HG03045 (cell line): ENCODE measurements around the gene SUFU.
"Not testable (repeated sequence)": the region's sequence is repeated elsewhere in the genome, so short reads cannot be mapped to it uniquely, and the experiment has no call there.

Source experiments
- ATAC-seq: cut with Tn5 transposase; IDR thresholded peaks from one replicate; pipeline ENCODE4 v1.9.1; 2021; ENCODE audit warnings: mild to moderate bottlenecking, moderate library complexity; ENCODE audit not compliant: unreplicated experiment

SUFU gene

DNA sequence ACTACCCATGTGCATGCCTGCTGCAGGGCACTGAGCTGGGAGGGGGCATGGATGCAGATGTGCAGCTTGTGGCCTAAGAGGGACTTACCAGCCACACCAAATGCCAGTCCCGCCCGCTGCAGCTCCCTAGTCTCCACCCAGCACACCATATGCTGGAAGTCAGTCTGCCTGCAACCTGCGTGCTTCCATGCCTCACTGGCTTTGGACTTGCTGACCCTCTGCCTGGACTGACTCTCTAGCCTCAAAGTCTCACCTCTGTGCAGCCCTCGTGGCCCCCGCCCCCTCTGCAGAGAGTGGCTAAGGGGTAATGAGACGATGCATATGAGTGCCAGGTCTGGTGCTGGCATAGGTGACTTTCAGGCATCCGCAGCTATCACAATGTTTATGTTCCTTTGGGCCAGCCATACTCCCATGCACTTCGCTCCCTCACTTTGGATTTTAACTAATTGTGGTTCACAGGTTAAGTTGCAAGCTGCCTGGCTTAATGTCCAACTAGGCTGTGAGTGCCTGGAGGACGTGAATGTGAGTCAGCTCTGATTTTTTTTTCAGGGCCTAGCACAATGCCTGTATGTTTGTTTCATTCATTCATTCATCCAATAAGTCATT, 162.2 kb downstream of the SUFU start:
- no peak for ATAC-seq

DNA sequence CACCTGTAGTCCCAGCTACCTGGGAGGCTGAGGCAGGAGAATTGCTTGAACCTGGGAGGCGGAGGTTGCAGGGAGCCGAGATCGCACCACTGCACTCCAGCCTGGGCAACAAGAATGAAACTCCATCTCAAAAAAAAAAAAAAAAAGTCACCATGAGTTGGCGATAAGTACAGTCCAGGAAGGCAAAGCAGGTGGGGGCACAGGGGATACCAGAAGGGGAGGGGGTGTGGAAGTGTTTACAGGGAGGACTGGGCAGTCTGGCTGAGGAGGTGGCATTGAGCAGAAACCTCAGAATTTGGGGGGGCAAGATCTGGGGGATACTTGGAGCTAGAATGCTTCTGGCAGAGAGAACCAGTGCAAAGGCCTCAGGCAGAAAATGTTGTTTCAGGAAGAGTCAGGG, 163.6 kb downstream of the SUFU start:
- ATAC-seq = not testable (repeated sequence)

DNA sequence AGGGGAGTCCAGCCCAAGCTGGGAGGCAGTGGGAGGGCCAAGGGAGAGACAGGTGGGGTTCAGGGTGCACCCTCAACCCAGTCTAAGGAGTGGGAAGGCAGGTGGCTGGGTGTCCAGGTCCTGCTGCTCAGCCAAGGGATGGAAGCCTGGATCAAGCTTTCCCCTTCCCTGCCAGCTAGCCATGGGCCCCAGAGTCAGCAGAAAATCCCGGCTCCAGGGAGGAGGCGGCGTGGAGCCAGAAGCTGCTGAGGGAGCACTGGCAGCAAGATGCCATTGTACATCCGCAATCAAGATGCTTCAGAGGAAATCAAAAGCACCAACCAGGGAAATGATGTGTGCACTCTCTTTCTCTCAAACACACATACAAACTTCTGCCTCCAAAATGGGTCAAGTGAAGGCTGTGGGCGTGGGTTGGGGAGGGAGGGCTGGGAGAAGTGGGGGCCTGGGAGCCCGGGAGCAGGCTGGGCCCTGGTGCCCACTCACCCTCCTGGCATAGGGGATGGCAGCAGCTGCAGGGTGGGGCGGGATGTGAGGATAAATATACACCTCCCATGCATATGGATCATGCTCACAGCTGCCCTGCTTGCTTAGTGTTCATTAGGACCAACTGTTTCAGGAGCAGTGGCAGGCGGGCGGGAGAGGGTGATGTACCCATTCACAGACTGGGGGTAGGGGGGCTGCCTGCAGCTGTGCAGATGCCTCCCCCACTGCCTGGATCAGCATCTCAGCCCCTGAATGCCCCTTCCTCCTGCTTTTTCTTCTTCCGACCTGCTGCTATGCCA, 164.7 kb downstream of the SUFU start:
- ATAC-seq = no peak

DNA sequence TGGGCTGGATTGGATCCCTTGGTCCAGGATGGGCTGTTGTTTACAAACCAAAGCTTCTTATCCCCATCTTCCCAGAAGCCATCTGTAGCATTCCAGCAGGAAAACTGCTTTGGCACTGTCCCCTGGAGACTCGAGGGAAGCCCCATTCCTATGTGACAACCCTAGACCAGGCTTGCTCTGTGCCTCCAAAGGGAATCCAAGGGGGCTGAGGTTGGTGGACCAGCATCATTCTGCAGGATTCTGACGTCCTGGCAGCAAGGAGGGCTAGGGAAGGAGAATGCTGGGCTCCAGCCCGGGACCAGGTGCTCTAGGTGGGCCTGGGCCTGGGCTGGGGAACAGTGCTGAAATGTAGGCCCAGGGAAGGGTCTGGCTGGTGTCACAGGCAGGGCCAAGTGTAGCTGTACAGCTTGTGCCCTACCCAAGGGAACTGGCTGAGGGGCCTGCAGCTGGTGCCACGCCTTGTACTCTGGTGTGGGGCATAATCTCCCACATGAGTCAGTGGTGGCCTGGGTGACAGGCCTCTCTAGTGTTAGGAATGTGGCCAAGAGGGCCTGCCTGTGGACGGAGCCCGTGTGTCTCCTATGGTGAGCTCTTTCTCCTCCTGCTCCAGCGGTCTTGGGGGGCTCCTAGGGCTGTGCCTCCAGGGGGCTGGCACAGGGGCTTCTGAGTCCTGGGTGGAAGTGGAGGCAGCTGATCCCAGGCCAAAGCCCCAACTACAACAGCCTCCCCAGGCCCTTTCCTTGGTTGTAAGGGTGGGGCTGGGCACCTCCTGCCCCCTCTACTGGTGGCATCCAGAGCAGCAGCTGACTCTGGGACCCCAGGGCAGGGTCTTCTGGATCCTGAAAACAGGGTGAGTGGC, 165.7 kb downstream of the SUFU start:
- no peak for ATAC-seq

DNA sequence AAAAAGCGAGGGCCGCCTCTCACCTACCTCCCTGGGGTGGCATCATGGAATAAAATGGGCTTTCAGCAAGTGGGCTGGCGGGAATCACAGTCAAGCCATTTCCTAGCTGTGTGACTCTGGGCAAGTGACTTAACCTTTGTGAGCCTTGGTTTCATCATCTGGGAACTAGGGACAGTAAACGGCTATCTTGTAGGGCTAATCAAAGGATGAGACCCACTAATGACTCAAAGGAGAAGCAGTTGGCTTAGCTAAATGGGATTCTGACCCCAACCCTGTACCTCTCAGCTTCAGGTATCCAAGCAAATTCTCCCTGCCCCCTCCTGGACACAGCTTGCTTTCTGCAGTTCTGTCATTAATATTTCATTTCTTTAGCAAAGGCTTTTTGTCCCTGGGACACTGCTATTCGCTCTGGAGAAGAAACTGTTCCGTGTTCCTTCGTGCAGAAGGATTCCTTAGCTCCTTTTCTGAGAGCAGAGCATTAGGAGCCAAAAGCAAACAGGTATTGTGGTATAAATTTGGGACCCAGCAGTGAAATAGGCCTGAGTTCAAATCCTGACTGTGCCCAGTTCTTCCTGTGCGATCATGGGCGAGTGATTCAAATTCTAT, 166.4 kb downstream of the SUFU start:
- no peak for ATAC-seq

DNA sequence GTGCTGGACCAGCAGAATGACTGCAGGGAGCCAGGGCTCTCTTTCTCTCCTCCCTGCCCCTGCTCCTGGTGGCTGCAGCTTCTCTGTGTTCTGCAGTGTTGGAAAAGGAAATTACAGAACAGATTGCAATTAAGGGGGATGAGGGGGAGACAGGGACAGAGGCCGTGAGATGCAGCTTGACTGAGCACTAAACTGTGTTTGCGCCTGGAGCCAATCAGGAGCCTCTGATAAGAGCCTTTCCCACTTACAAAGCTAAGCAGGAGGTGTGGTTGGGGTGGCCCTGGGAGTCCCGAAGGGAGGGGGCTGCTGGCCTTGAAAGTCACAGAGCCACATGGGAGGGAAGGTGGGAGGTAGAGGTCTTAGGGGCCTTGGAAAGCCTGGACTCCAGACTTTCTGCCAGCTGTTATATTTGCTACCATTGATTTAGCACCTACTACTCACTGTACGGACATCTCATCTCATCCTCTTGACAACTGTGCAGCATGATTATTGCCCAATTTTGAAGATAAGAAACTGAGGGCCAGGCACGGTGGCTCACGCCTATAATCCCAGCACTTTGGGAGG, 167.2 kb downstream of the SUFU start:
- no peak for ATAC-seq

DNA sequence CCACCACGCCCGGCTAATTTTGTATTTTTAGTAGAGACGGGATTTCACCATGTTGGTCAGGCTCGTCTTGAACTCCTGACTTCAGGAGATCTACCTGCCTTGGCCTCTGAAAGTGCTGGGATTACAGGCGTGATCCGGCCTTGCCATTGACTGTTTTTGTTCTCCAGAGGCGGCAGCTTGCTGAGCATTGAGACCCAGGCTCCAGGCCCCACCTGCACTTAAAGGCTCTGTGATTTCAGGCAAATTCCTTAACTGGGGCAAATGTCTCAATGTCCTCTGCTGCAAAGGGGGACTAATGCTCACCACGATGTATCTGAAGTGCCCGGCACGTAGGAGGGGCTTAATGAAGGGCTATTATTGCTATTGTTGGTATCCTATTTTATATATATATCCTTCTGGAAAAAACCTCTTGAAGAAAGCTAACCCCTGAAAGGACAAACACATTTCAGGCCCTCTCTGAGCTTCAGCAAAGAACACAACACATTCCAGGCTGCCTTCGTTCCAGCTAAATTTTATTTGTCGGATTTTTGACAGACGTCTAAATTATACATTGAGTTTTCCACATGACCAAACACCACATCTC, 169.6 kb downstream of the SUFU start:
- ATAC-seq = no peak

DNA sequence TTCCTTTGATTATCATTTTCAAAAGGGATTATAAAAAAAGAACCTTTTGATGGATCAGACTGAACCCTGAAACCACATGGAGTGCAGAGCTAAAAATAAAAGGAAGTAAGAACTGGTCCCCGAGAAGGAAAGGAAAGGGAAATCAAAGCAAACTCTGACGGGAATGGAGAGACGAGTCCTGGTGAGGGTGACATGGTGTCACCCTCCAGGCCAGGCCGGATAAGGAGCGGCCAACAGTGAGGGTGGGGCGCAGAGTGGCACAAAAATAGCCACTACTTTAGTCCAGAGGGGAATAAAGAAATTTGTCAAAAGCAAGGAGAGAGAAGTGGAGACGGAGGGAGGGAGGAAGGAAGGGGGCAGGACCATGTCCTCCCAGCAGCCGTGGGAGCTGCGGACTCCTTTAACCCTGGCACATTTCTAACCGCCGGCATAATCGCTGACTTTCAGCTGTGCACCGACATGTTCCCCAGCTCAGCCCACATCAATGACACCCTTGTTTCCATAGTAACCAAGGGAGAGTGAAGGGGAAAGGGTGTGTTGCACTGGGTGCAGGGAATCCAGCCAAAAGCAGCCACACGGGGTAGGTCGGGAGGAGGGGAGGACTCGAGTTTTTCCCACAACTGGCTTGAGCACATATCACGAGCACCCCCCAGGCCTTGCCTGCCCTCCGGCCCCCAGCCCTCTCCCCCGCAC, 170.2 kb downstream of the SUFU start:
- no peak for ATAC-seq

DNA sequence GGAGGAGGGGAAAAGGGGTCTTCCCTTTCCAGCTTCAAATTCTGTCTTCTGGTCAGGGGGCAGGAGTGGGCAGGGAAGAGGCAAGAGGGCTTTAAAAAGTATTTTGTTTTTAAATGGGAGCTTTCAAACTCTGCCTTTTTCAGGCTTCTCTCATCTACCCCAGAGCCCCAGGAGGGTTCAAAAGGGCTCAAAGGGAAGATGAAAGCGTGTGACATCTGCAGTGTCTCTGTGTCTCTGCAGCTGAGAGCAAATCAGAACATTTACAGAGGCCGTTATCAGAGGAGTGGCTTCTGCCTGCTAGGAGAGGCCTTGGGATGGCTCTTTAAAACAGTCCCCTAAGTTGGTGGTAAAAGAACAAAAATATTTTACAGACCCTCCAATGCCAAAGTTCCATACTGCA, 170.8 kb downstream of the SUFU start:
- no peak for ATAC-seq

DNA sequence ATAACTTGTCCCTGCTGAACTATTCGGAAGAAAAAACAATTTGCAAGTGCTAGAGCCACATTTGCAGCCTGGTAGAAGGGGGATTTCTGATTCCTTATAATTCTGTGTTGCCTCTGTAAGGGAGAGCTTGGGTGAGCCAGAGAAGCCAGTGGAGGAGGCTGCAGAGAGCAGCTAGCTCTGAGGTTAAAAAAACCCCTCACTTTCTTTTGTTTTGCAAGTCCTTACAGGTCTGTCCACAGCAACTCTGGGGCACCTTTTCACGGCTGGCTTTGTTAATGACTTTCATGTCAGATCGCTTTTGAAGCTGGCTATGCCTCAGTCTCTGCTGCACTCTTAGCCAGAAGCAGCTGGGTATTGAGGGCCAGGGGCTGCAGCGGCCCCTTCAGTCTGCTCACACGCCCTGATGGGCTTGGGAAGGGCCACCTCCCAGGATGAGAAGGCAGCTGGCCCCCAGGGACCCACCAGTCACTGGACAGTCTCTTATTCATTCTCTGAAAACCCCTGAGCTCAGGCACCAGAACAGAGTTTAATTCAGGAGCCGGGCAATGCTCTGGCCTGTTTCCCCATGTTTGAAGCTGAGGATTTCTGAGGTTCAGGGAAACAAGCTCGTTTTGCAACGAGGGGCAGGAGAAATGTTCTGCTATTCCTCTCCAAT, 171.4 kb downstream of the SUFU start:
- no peak for ATAC-seq

DNA sequence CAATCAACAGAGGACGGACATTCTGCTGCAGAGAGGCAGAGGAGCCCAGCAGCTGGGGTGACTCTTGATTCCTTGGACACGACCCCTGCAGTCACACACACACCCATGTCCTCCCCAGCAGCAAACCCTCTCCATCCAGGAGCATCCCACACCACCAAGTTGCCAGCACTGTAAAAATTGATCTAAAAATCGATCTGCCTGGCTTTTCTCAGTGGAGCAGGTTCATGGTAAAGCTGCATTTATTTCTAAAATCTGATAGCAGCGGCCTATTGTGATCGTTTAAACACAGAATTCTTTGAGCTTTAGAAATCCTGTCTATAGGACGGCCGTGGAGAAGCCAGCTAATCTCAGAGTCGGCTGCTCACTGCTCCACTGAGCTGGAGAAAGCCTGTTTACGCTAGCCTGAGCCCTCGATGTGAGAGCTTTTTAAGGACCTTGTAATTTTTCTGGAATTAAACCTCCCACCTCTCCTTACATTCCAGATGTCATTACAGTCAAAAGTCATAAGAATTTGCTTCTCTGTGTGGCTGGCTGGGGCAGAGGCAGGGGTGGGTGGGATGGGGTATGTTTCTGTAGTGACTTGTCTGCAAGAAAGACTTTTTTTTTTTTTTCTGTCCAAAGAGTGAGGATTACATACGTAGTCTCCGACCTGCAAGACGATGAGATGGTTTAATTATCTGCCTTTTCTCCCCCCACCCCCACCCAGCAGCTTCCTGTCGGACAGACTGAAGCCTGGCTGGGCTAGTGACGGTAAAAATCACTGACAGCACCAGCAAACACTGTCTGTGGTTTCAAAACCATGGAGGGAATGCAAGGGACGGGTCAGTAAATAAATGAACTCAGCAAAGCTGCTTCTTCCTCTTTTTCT, 172.1 kb downstream of the SUFU start:
- ATAC-seq = no peak

DNA sequence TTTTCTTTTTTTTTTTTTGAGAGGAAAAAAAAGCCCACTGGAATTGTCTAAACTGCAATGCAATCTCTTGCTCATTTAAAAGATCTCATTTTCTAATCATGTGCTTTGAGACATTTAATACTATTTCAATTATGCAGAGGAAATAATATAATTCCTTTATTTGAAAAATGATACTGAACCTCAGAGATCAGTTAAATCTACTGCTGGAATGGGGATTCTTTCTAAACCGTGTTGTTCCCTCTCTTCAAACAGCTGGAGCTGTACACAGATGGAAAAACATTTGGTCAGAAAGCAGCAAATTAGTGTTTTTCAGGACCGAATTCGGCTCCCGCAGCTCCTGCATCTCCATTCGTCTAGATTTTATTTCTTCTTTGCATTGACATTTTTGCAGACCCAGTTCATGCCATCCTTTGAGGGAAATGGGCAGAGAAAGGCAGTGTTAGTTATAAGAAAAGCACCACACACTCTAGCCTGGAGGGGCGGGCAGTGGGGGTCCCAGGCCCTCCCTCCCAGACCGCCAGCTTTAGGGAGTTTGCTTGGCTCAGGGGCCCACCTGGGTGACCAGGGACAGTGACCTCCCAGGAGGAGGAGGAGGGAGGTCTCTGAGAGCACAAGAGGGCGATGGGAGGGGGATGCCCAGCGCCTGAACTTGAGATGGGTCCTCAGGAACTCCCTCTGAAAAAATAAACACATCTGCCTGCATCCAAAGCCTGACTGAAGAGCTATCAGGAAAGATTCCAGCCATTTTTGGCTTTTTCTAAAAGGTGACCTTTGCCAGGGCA, 173.0 kb downstream of the SUFU start:
- ATAC-seq = no peak

DNA sequence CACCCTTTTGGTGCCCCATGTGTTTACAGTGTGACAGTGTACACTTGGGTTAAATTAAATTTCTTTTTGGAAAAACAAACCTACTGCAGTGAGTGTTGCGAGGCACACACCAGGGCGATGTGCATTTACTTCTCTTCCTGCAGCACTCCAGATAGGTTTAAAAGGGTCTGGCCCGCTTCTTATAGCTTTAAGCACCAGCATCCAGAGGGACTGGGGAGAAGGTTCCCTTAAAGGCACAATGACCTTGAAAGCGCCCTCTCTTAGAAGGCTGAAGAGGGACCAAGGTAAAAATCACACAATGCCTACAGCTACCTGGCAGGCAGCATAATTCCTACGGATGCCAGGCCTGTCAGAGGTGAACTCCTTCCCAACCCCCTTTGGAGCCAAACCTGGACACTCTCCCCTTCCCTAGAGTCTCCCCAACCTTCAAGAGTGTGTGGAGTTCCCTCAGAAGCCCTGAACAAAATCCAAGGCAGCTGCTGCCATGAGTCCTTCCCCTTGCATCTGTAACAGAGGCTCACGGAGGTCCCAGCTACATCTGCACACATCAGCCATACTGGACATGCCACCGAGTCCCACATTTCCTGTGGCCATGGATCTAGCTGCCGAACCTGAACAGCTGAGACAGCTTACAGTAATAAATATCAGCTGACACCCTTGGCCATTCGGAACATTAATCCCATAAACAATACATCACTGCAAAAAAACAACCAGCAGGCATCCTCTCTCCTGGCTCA, 173.7 kb downstream of the SUFU start:
- ATAC-seq = no peak

DNA sequence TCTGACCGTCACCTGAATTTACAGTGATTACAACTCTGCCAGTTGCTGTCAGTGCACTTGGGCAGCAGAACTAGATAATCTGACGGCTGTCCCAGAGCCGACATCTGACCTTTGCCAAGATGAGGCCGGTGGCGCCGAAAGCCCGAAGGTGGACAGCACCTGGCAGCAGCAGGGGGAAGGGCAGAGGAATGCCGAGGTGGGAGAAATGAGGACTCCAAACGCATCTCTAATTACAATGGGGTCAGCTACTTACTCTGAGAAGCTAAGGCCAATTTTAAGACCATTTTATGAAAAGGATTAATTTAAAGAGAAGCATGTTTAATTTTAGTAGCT, 174.3 kb downstream of the SUFU start:
- no peak for ATAC-seq

DNA sequence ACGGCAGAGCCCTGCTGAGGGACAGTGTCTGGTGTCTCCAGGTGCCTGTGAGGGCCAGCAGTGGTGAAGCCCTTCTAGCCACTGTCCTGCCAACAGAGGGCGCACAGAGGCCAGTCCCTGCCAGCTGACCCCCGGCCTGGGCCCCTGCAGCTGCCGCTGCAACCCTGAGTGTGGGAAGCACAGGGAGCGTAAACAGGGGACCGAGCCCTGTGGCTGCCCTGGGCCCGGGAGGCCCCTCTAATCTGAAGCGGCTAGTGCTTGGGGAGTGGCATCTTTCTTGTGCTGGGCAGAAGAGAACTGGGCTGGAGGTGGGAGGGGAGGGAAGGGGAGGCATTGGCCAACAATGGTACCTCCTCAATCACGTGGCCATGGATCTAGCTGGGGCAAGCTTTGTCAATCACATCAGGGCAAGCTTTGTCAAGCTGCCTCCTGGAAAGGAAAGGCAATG, 175.1 kb downstream of the SUFU start:
- no peak for ATAC-seq

DNA sequence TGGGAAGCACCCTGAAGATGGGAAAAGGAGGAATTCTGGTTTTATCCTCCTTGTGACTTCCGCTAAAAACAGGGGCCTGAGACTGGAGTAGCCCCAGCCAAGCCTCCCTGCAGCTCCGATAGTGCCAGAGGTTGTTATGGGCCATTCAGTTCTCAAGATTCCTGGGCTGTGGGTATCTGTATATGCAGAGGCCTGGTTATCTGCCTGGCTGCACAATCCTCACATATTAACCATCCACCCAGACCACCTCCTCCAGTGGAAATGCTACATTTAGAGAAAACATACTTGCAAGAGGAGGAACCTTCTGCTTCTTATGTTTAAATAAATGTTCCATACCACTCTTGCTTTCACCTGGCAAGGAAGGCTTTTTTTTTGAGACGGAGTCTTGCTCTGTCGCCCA, 175.8 kb downstream of the SUFU start:
- no peak for ATAC-seq

DNA sequence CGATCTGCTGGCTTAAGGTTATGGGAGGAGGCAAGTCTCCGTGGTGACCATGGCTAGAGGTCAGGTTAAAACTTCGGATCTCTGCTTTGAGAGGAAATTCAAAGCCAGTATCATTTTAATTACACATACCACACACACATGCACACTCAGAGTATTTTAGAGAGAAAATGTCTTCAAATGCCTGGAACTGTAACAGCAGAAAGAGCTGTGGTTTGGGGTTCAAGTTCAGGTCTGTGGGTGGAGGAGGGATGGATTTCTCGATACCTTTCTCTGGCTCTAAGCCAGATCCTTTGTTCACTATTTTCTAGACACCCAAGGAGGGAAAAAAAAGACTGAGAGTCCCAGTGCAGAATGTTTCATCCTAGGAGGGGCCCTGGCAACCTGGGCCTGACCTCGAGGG, 177.9 kb downstream of the SUFU start:
- no peak for ATAC-seq
